ENCODE results near the gene AP3B2. TPM values are rescaled to one million over a fixed set of nuclear protein-coding genes. Genes with fewer than 3 reads are reported as not detected.

Gene AP3B2
- polyA plus RNA-seq, 3 donors = 0.67 to 2.4 (median 0.70) TPM

DNA sequence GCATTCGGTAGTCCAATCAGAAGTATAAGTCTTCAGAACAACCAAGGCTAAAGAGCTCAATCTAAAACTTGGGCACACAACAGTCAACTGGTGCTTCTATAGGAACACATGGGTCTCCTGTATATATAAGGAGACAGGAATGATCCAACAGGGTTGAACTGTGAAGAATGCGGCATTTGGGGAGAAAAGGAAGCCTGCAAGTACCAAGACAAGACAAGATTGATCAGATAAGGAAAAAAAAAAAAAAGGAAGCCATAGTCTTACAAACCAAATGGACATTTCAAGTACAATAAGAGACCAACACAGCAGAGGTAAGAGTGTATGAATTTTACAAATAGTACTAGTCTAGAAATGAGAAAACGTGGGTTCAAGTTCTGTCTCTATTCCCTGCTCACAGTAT is 69.0 kb downstream of the AP3B2 start:
- no peak overlapping the region for H3K27ac ChIP-seq (ENCODE audit: low read depth, low read length)
- WGBS, 3 donors = 52 to 75% (median 69%) methylated on average over 3 of the region's 3 CpGs

DNA sequence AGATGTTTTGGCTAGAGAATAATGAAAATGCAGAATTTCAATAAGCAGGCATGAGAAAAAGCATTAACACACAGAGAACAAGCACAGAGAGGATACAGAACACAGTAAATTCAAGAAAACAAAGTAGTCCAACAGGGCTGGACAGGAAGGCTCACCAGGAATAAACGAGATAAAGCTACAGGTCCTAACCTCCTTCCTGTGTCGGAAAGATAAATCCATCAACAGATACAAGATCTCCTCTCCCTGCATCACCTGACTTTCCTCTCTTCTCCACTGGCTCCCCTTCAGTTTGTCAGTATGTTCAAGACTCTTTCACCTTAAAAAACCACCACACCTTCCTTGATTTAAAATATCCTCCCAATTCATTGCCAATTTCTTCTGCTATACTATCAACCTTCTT is 73.9 kb downstream of the AP3B2 start:
- 34 to 50% (median 44%) methylated on average over 2 of the region's 2 CpGs for WGBS, 3 donors
- H3K27ac ChIP-seq (ENCODE audit: low read depth, low read length) = no peak overlapping the region

DNA sequence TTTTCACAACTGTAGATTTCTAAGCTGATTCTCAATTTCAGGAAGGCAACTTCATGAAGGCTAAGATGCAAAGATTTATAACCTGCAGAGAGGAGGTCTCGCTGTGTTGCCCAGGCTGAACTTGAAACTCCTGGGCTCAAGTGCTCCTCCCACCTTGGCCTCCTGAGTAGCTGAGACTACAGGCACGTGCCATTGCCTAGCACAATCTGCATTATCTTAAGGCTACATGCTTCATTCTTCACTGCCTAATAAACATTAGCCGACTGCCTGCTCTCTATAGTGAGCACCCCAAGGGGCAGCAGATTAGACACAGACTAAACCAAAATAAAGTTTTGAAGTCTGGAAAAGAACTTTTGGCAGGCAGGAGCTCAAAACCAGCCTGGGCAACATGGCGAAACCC is 79.6 kb downstream of the AP3B2 start:
- WGBS, 3 donors = 69 to 75% (median 71%) methylated on average over 4 of the region's 4 CpGs
- H3K27ac ChIP-seq (ENCODE audit: low read depth, low read length) = no peak overlapping the region

DNA sequence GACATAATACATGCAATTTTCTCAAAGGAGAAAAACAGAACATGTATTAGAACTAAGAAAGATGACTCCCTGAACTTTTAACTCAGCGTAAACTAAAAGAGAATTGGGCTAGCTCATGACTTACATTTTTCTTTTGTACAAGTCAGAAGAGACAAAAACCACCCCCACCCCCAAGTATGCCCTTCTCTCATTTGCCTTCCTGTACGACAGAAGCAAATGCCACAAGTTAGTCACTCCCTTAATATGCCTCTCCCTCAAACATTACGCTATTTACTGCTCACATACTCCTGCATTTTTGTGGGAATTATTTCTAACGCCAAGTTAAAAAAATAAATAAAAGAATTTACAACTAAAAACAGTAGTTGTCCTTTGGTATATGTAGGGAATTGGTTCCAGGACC is 84.5 kb downstream of the AP3B2 start:
- H3K27ac ChIP-seq (ENCODE audit: low read depth, low read length) = no peak overlapping the region
- WGBS, 3 donors = 81 to 84% (median 84%) methylated on average over 4 of the region's 4 CpGs

DNA sequence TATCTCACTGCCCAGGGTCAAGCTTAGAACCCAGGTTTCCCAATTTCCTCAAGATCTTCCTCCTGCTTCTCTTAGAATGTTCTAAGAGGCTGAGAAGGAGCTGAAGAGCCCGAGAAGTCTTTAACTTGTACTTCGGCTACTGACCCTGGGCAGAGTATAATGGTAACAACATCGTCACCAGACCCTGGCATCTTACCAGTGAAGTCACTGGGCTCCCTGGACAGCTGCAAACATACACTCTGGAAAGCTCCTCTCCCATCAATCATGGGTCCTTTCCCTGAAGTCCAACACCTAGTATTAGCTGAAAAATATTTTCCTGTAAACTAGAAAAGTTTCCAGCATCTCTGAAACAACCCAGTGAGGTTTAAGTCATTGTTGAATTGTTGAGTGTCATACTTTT is 85.2 kb downstream of the AP3B2 start:
- WGBS, 3 donors = 76 to 88% (median 78%) methylated on average over 3 of the region's 3 CpGs
- no peak overlapping the region for H3K27ac ChIP-seq (ENCODE audit: low read depth, low read length)

DNA sequence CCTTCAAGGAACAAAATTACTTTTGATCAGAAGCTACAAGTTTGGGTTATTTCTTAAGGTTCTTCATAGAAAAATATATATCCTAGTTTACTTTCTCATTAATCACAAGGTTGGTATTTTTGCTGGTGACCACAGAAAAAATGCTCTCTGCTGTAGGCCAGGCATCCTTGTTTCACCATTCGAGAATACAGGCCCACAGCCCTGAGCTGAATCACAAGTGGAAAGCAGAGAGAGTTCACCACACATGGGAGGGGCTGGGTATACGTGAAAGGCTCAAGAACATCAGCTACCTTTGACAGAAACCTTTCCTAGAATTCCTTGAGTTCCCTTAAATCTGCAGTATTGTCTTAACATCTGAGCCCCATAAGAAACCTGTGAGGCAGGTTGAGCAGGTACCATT is 85.7 kb downstream of the AP3B2 start:
- WGBS, 3 donors = 67 to 77% (median 77%) methylated on average over 2 of the region's 2 CpGs
- H3K27ac ChIP-seq (ENCODE audit: low read depth, low read length) = no peak overlapping the region

DNA sequence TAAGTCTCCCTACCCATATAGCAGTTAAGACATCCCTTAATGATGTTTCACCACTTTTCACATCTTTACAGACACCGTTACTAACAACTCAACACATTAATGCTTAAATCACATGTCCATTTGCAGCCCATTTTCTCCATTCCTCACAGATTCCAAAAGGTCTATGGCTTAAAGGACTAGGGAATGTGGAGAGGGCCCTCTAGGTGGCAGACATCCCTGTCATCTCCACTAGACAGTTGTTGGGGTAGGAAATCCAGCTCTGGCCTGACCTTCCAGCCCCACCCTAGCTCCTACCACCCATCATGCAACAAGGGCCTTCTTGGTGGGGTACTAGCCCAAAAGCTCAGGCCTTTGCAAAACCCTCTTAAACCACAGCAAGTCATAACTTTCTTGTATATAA is 87.7 kb downstream of the AP3B2 start:
- WGBS, 3 donors = 67 to 73% (median 67%) methylated on average over 1 of the region's 1 CpG
- H3K27ac ChIP-seq (ENCODE audit: low read depth, low read length) = no peak overlapping the region

DNA sequence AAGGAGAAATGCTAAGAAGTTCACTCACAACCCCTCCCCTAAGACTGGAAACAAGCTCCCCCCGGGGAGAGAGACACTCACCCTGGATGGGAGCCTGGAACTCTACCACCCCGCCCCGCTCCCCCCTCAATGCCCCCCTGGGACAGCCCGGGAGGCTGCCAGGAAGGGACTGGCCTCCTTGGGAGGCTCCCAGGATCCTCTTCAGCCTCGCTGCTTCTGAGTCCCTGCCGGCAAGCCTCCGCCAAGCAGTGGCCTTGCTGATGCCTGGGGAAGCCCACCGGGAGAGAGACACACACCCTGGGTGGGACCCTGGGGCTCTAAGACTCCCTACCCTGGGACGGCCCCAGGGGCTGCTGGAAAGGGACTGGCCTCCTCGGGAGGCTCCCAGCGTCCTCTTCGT is 95.9 kb downstream of the AP3B2 start:
- H3K27ac ChIP-seq (ENCODE audit: low read depth, low read length) = no peak overlapping the region
- 61 to 72% (median 65%) methylated on average over 12 of the region's 12 CpGs for WGBS, 3 donors

DNA sequence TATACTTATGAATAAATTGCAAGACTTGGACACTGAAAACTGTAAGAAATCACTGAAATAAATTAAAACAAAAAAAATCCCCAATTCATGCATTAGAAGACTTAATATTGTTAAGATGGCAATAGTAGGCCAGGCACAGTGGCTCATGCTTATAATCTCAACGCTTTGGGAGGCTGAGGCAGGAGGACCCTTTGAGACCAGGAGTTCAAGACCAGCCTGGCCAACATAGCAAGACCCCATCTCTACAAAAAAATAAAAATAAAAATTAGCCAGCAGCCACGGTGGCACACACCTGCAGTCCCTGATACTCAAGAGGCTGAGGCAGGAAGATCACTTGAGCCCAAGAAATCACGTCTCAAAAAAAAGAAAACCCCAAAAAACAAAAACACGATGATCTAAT is 98.3 kb downstream of the AP3B2 start:
- 85 to 88% (median 88%) methylated on average over 4 of the region's 4 CpGs for WGBS, 3 donors
- H3K27ac ChIP-seq (ENCODE audit: low read depth, low read length) = no peak overlapping the region

Other genes starting within 250 kb of the AP3B2 start
- 1,000 to 10,000 TPM; 3,243 to 6,403 (median 4,473) TPM for gene RPS17, start 169.4 kb downstream of the AP3B2 start, polyA plus RNA-seq
- 1 to 10 TPM in 1 of 3 donors, under 1 TPM in 2; 0.48 to 8.2 (median 0.49) TPM for gene CPEB1, start 62.5 kb downstream of the AP3B2 start, polyA plus RNA-seq
- gene FSD2, start 96.2 kb upstream of the AP3B2 start, polyA plus RNA-seq = under 1 TPM in 2 of 3 donors, not detected in 1; 0.01 to 0.11 TPM
- gene WHAMM, start 99.8 kb upstream of the AP3B2 start, polyA plus RNA-seq = 1 to 10 TPM; 3.2 to 4.8 (median 4.5) TPM
- gene HOMER2, start 242.8 kb upstream of the AP3B2 start, polyA plus RNA-seq = 10 to 100 TPM in 1 of 3 donors, 1 to 10 TPM in 2; 2.8 to 84.9 (median 5.3) TPM